Neural cell (in vitro differentiated cells): ENCODE measurements around the gene NTN5.

ENCODE experiments used
- CTCF ChIP-seq: fragments of 450-650 bp; IDR thresholded peaks from 2 replicates; pipeline ENCODE4 v1.5.1; 2014; ENCODE audit warnings: antibody characterized with exemption, mild to moderate bottlenecking, moderate library complexity; ENCODE audit not compliant: poor library complexity, severe bottlenecking
- EP300 ChIP-seq: fragments of 450-650 bp; conservative IDR thresholded peaks from 2 replicates; pipeline ENCODE4 v1.6.1; 2014; ENCODE audit warnings: antibody characterized with exemption, mild to moderate bottlenecking, moderate library complexity; ENCODE audit not compliant: poor library complexity, severe bottlenecking
- EZH2 ChIP-seq: fragments of 200-600, 300-800 bp; shearing (Covaris generic), sonication (generic); IDR thresholded peaks from 2 replicates; pipeline ENCODE4 v1.6.1; 2014; ENCODE audit warnings: antibody characterized with exemption, low read length, borderline replicate concordance, mild to moderate bottlenecking; ENCODE audit not compliant: insufficient read depth, poor library complexity, severe bottlenecking
- POLR2AphosphoS5 ChIP-seq: IDR thresholded peaks from 2 replicates; pipeline ENCODE4 v1.6.1; 2012
- RAD21 ChIP-seq: fragments of 450-650 bp; conservative IDR thresholded peaks from 2 replicates; pipeline ENCODE4 v1.6.1; 2014; ENCODE audit warnings: antibody characterized with exemption, mild to moderate bottlenecking, moderate library complexity
- TAF1 ChIP-seq: IDR thresholded peaks from 2 replicates; pipeline ENCODE4 v1.6.1; 2012; ENCODE audit warnings: low read depth

- no peak for TF ChIP-seq CTCF
- no peak for TF ChIP-seq RAD21
- TF ChIP-seq TAF1: no peak
- TF ChIP-seq EP300: no peak
- TF ChIP-seq POLR2AphosphoS5: no peak
- no peak for TF ChIP-seq EZH2
These were observed 30.5 kb upstream of the NTN5 start for GRCh38 chr19:48703316-48703715.
